GM18520 (cell line): ENCODE measurements around the gene ADGRL3.
"Not testable (repeated sequence)": the region's sequence is repeated elsewhere in the genome, so short reads cannot be mapped to it uniquely, and the experiment has no call there.

Experiments
- ATAC-seq: cut with Tn5 transposase; IDR thresholded peaks from one replicate; pipeline ENCODE4 v1.9.1; 2021; ENCODE audit not compliant: unreplicated experiment

ADGRL3 gene

GRCh38 chr4:61596606-61597340, 396.6 kb downstream of the ADGRL3 start:
- no peak for ATAC-seq

- ATAC-seq: no peak
These were observed 403.0 kb downstream of the ADGRL3 start for GRCh38 chr4:61603086-61603485.

- ATAC-seq: no peak
These were observed 403.9 kb downstream of the ADGRL3 start for GRCh38 chr4:61604054-61604453.

GRCh38 chr4:61605984-61606383, 405.9 kb downstream of the ADGRL3 start:
- no peak for ATAC-seq

GRCh38 chr4:61614231-61614630, 414.1 kb downstream of the ADGRL3 start:
- ATAC-seq: no peak

- no peak for ATAC-seq
These were observed 419.4 kb downstream of the ADGRL3 start for GRCh38 chr4:61619528-61619927.

- ATAC-seq: no peak
These were observed 428.2 kb downstream of the ADGRL3 start for GRCh38 chr4:61628282-61628681.

GRCh38 chr4:61628727-61629126, 428.6 kb downstream of the ADGRL3 start:
- no peak for ATAC-seq

GRCh38 chr4:61630548-61630947, 430.4 kb downstream of the ADGRL3 start:
- ATAC-seq: no peak

GRCh38 chr4:61638591-61638990, 438.5 kb downstream of the ADGRL3 start:
- no peak for ATAC-seq

GRCh38 chr4:61646746-61647350, 446.7 kb downstream of the ADGRL3 start:
- ATAC-seq: not testable (repeated sequence)

- ATAC-seq: no peak
These were observed 448.1 kb downstream of the ADGRL3 start for GRCh38 chr4:61648264-61648663.

- ATAC-seq: no peak
These were observed 456.9 kb downstream of the ADGRL3 start for GRCh38 chr4:61657016-61657415.

- ATAC-seq: no peak
These were observed 461.8 kb downstream of the ADGRL3 start for GRCh38 chr4:61661960-61662359.

- ATAC-seq: no peak
These were observed 462.2 kb downstream of the ADGRL3 start for GRCh38 chr4:61662362-61662761.

- ATAC-seq: no peak
These were observed 463.2 kb downstream of the ADGRL3 start for GRCh38 chr4:61663310-61663709.

- ATAC-seq: no peak
These were observed 465.5 kb downstream of the ADGRL3 start for GRCh38 chr4:61665649-61666048.

- no peak for ATAC-seq
These were observed 466.1 kb downstream of the ADGRL3 start for GRCh38 chr4:61666244-61666643.

- ATAC-seq: no peak
These were observed 471.5 kb downstream of the ADGRL3 start for GRCh38 chr4:61671599-61671998.

- ATAC-seq: no peak
These were observed 475.3 kb downstream of the ADGRL3 start for GRCh38 chr4:61675464-61675863.

GRCh38 chr4:61678297-61678696, 478.2 kb downstream of the ADGRL3 start:
- no peak for ATAC-seq

- ATAC-seq: no peak
These were observed 493.4 kb downstream of the ADGRL3 start for GRCh38 chr4:61693520-61693919.
